ENCODE results near the gene C5. TPM values are rescaled to one million over a fixed set of nuclear protein-coding genes. Genes with fewer than 3 reads are reported as not detected.

C5 gene
- total RNA-seq, 1 experiment from 2014 or later = 0.74 TPM

DNA sequence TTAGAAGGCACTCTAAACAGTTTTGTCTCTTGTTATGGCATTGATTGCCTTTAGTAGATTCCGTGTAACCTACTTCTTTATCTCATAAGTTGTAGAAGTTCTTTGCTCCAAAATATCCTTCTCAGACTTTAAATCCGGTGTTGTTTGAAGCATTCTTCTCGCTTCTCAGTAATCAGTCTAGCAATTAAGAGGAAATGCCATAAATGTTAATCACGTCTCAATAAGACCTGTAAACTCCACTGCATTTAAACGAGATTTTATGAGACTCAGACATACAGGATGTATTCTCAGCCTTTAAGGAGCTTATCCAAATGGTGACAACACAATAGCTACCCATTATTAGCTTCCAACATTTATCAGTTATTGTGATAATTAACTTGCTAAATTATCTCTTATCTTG, 7.7 kb upstream of the C5 start:
- TF ChIP-seq, protein P1, sequence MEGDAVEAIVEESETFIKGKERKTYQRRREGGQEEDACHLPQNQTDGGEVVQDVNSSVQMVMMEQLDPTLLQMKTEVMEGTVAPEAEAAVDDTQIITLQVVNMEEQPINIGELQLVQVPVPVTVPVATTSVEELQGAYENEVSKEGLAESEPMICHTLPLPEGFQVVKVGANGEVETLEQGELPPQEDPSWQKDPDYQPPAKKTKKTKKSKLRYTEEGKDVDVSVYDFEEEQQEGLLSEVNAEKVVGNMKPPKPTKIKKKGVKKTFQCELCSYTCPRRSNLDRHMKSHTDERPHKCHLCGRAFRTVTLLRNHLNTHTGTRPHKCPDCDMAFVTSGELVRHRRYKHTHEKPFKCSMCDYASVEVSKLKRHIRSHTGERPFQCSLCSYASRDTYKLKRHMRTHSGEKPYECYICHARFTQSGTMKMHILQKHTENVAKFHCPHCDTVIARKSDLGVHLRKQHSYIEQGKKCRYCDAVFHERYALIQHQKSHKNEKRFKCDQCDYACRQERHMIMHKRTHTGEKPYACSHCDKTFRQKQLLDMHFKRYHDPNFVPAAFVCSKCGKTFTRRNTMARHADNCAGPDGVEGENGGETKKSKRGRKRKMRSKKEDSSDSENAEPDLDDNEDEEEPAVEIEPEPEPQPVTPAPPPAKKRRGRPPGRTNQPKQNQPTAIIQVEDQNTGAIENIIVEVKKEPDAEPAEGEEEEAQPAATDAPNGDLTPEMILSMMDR (conservative IDR thresholded peaks at IDR 0.05) = no peak
- H2BK15ac ChIP-seq (ENCODE audit: low read depth, low read length) = no peak overlapping the region
- H4K5ac ChIP-seq (ENCODE audit: insufficient read length, low read depth, low read length) = no peak overlapping the region
- DNase-seq = no peak
- H2BK120ac ChIP-seq (ENCODE audit: low read depth, low read length, poor library complexity, severe bottlenecking) = no peak overlapping the region
- no peaks in the 10 kb centered on the region for H3K79me1 ChIP-seq (ENCODE audit: insufficient read depth, low read depth, low read length, poor library complexity, severe bottlenecking)
- H4K91ac ChIP-seq (ENCODE audit: insufficient read length, low read depth, low read length) = no peak overlapping the region
- H3K4me1 ChIP-seq (ENCODE audit: insufficient read depth, low read length) = no peaks in the 10 kb centered on the region
- no peaks in the 10 kb centered on the region for H3K23me2 ChIP-seq (ENCODE audit: insufficient read length, low read depth, low read length, poor library complexity, severe bottlenecking)
- no peak overlapping the region for H3K23ac ChIP-seq (ENCODE audit: insufficient read length, low read depth, low read length)
- no peak overlapping the region for H2AFZ ChIP-seq (ENCODE audit: low read length)
- H2BK12ac ChIP-seq (ENCODE audit: insufficient read length, low read depth, low read length) = no peak overlapping the region
- H3K56ac ChIP-seq (ENCODE audit: insufficient read length, low read depth, low read length) = no peak overlapping the region
- H3T11ph ChIP-seq (ENCODE audit: low read length) = no peak overlapping the region
- H3K4ac ChIP-seq (ENCODE audit: low read depth, low read length) = no peak overlapping the region
- no peak overlapping the region for H3K9ac ChIP-seq (ENCODE audit: extremely low read depth, insufficient read length, low read length)
- no peak overlapping the region for H4K8ac ChIP-seq (replicated peaks; ENCODE audit: insufficient read length, low read depth, low read length)
- no peak overlapping the region for H3K4me3 Mint-ChIP-seq
- no peak overlapping the region for H3K18ac ChIP-seq (ENCODE audit: insufficient read length, low read depth, low read length)
- no peak overlapping the region for H2BK20ac ChIP-seq (ENCODE audit: low read depth, low read length, poor library complexity, severe bottlenecking)
- no peaks in the 10 kb centered on the region for H3K9me3 Mint-ChIP-seq
- H4K20me1 ChIP-seq (ENCODE audit: control insufficient read depth, insufficient read depth, insufficient read length) = no peaks in the 10 kb centered on the region
- no peak overlapping the region for H2AK5ac ChIP-seq (ENCODE audit: insufficient read length, low read length)
- H3K79me2 ChIP-seq (ENCODE audit: insufficient read depth, low read length) = no peaks in the 10 kb centered on the region
- no peak overlapping the region for H3K4me2 ChIP-seq (ENCODE audit: insufficient read depth, insufficient read length, low read length)
- no peak overlapping the region for H2BK5ac ChIP-seq (ENCODE audit: insufficient read length, low read length)
- H3K9me3 ChIP-seq (ENCODE audit: control insufficient read depth, low read depth, low read length) = no peaks in the 10 kb centered on the region
- no peak overlapping the region for H3K27ac ChIP-seq (ENCODE audit: insufficient read length, low read depth, low read length)
- no peak overlapping the region for H3K27ac Mint-ChIP-seq
- H3K27me3 ChIP-seq (ENCODE audit: insufficient read depth, low read length) = no peaks in the 10 kb centered on the region
- H3K36me3 Mint-ChIP-seq (ENCODE audit: insufficient read depth in 1 of 3, low read depth in 3 of 3) = no peaks in the 10 kb centered on the region
- peaks cover 18% of the 10 kb centered on the region for H3K27me3 Mint-ChIP-seq (ENCODE audit: low read depth)
- no peak overlapping the region for H3K14ac ChIP-seq (ENCODE audit: insufficient read depth, low read length)
- peaks cover 5 to 8% of the 10 kb centered on the region in 2 experiments for H3K4me1 Mint-ChIP-seq
- no CpG with 5 or more reads among the region's 5 CpGs for WGBS (ENCODE audit: extremely low coverage, insufficient read length, low lambda C conversion rate)

Measured in H9 (cell line).